ENCODE results near the gene AMIGO1.

AMIGO1 gene

GRCh38 chr1:109530457-109531087, 21.0 kb upstream of the AMIGO1 start:
- no peak overlapping the region for H3K27ac ChIP-seq
- TF ChIP-seq, protein P1, sequence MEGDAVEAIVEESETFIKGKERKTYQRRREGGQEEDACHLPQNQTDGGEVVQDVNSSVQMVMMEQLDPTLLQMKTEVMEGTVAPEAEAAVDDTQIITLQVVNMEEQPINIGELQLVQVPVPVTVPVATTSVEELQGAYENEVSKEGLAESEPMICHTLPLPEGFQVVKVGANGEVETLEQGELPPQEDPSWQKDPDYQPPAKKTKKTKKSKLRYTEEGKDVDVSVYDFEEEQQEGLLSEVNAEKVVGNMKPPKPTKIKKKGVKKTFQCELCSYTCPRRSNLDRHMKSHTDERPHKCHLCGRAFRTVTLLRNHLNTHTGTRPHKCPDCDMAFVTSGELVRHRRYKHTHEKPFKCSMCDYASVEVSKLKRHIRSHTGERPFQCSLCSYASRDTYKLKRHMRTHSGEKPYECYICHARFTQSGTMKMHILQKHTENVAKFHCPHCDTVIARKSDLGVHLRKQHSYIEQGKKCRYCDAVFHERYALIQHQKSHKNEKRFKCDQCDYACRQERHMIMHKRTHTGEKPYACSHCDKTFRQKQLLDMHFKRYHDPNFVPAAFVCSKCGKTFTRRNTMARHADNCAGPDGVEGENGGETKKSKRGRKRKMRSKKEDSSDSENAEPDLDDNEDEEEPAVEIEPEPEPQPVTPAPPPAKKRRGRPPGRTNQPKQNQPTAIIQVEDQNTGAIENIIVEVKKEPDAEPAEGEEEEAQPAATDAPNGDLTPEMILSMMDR (conservative IDR thresholded peaks at IDR 0.05) = no peak

- TF ChIP-seq, protein P1 (conservative IDR thresholded peaks at IDR 0.05) = no peak
- no peak overlapping the region for H3K27ac ChIP-seq
Observed at GRCh38 chr1:109529881-109530456, 20.4 kb upstream of the AMIGO1 start.

- H3K27ac ChIP-seq = no peak overlapping the region
- TF ChIP-seq, protein P1 (conservative IDR thresholded peaks at IDR 0.05) = no peak
Observed at GRCh38 chr1:109528712-109529111, 19.2 kb upstream of the AMIGO1 start.

DNA sequence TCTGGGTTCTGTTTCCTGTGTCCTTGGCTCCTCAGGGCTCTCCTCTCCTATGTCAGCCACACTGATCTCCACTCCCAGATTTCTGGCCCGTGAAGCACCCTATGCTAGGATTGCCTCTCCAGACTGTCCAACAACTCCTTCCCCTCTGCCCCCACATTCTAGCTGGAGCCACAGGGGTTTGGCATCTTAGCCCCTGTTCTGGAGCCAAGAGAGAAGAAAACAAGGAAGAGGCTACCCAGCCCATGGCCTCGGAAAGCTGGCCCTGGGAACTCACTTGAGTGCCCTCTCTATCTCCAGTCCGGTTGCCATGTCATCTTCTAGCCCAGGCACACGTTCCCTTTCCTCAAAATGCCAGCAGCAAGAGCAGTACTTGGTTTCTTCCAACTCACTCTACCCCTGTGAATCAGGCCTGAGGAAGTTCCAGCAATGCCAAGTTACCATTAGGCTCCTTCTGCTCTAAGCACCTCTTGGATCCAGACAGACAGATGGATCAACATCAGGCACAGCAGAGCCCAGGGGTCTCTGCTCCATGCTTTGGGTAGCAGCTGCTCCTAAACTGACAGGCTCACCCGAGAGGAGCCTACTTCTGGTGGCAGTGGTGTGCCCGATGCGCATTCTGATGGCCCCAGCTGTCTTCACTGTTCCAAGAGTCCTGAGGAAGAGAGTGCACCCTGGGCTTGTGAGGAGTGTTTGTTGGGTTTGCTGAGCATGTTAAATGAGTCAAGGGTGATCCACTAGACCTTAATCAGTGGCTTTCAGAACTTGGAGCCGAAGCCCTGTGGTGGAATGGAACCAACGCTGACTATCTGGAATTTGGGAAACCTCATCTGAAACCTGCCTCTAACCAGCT, 18.5 kb upstream of the AMIGO1 start:
- TF ChIP-seq, protein P1 (conservative IDR thresholded peaks at IDR 0.05) = no peak
- no peak overlapping the region for H3K27ac ChIP-seq

DNA sequence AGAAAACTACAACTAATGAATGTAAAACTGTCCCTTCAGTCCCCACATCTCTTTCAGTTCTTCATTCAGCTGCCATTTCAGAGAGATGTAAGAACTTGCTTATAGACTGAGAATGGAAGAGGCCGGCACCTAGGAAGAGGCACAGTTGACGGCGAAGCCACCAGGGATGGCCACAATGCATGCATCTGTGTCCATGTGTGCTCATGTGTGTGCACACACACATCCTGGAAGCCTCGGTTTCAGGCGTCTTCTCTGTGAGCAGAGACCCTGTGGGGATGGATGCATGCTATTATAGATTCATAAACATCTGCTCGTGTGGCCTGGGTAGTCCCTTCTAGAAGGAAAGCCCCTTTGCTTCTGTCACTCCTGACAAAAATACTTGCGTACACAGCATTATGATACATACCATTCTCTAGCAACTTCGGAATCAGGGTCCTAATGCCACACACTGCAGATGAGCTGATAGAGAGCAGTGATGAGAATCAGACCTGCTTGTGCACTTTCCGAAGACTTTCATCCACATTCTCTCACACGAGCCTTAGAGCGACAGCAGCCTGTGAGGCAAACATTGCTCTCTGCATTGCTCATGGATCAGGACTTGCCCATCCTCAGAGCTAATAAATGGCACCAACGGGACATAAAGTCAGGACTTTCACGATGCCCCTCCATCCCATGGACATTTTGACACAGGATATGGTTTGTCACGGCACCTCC, 17.7 kb upstream of the AMIGO1 start:
- H3K27ac ChIP-seq = no peak overlapping the region
- TF ChIP-seq, protein P1 (conservative IDR thresholded peaks at IDR 0.05) = no peak

- no peak overlapping the region for H3K27ac ChIP-seq
- TF ChIP-seq, protein P1 (conservative IDR thresholded peaks at IDR 0.05) = no peak
Observed at GRCh38 chr1:109523706-109524105, 14.2 kb upstream of the AMIGO1 start.

- H3K27ac ChIP-seq = no peak overlapping the region
- TF ChIP-seq, protein P1 (conservative IDR thresholded peaks at IDR 0.05) = no peak
Observed at GRCh38 chr1:109522026-109522425, 12.5 kb upstream of the AMIGO1 start.
